Neural cell (in vitro differentiated cells): ENCODE measurements around the gene OR10J1. TPM values are rescaled to one million over a fixed set of nuclear protein-coding genes. Genes with fewer than 3 reads are reported as not detected.

Experiments
- H2AFZ ChIP-seq: fragments of 200-600, 300-800 bp; sonication (generic), shearing (Covaris generic); 2 replicates; pipeline ENCODE4 v1.6.0; 2014; ENCODE audit warnings: low read depth, mild to moderate bottlenecking, antibody characterized with exemption, low read length, moderate library complexity
- H3F3A ChIP-seq: fragments of 200-600 bp; shearing (Covaris generic); 2 replicates; pipeline ENCODE4 v1.6.1; 2016; ENCODE audit warnings: mild to moderate bottlenecking, moderate library complexity, mixed read lengths, antibody characterized with exemption, low read length; ENCODE audit not compliant: insufficient read depth, poor library complexity, severe bottlenecking
- H3K27ac ChIP-seq: fragments of 200-600, 300-800 bp; sonication (generic), shearing (Covaris generic); 2 replicates; pipeline ENCODE4 v1.5.1; 2014; ENCODE audit warnings: mild to moderate bottlenecking, low read length, moderate library complexity
- H3K27me3 ChIP-seq: fragments of 300-800, 200-600 bp; sonication (generic), shearing (Covaris generic); 2 replicates; pipeline ENCODE4 v1.6.0; 2014; ENCODE audit warnings: mild to moderate bottlenecking, low read depth, low read length, moderate library complexity; ENCODE audit not compliant: insufficient read depth
- H3K36me3 ChIP-seq: fragments of 300-800, 200-600 bp; sonication (generic), shearing (Covaris generic); 2 replicates; pipeline ENCODE4 v1.5.1; 2014; ENCODE audit warnings: mild to moderate bottlenecking, antibody characterized with exemption, low read length, moderate library complexity; ENCODE audit not compliant: insufficient read depth
- H3K4me2 ChIP-seq: fragments of 300-800, 200-600 bp; sonication (generic), shearing (Covaris generic); 2 replicates; pipeline ENCODE4 v1.6.0; 2014; ENCODE audit warnings: mild to moderate bottlenecking, low read length
- H3K4me3 ChIP-seq: fragments of 300-800, 200-600 bp; sonication (generic), shearing (Covaris generic); 2 replicates; pipeline ENCODE4 v1.5.1; 2014; ENCODE audit warnings: mild to moderate bottlenecking, low read length, moderate library complexity
- H3K79me2 ChIP-seq: fragments of 200-600 bp; shearing (Covaris generic); replicated peaks from 2 replicates; pipeline ENCODE4 v1.6.0; 2014; ENCODE audit warnings: mild to moderate bottlenecking, low read length, moderate library complexity; ENCODE audit not compliant: insufficient read depth
- H3K9ac ChIP-seq: fragments of 300-800, 200-600 bp; sonication (generic), shearing (Covaris generic); 2 replicates; pipeline ENCODE4 v1.6.1; 2016; ENCODE audit warnings: mild to moderate bottlenecking, low read length, mixed read lengths
- H3K9me2 ChIP-seq: fragments of 200-600 bp; shearing (Covaris generic); 2 replicates; pipeline ENCODE4 v1.6.1; 2016; ENCODE audit warnings: mild to moderate bottlenecking, low read length, mixed read lengths; ENCODE audit not compliant: insufficient read depth
- H3K9me3 ChIP-seq: fragments of 200-600, 300-800 bp; sonication (generic), shearing (Covaris generic); 2 replicates; pipeline ENCODE4 v1.6.1; 2016; ENCODE audit warnings: mild to moderate bottlenecking, mixed run types, low read length, moderate library complexity, mixed read lengths
- H4K20me1 ChIP-seq: fragments of 200-600 bp; shearing (Covaris generic); 2 replicates; pipeline ENCODE4 v1.6.1; 2016; ENCODE audit warnings: mild to moderate bottlenecking, mixed run types; ENCODE audit not compliant: insufficient read depth
- EP300 ChIP-seq: fragments of 450-650 bp; conservative IDR thresholded peaks from 2 replicates; pipeline ENCODE4 v1.6.1; 2014; ENCODE audit warnings: antibody characterized with exemption, mild to moderate bottlenecking, moderate library complexity; ENCODE audit not compliant: poor library complexity, severe bottlenecking
- EZH2 ChIP-seq: fragments of 200-600, 300-800 bp; shearing (Covaris generic), sonication (generic); IDR thresholded peaks from 2 replicates; pipeline ENCODE4 v1.6.1; 2014; ENCODE audit warnings: antibody characterized with exemption, low read length, borderline replicate concordance, mild to moderate bottlenecking; ENCODE audit not compliant: insufficient read depth, poor library complexity, severe bottlenecking
- MXI1 ChIP-seq: fragments of 450-650 bp; conservative IDR thresholded peaks from 2 replicates; pipeline ENCODE4 v1.6.1; 2014; ENCODE audit warnings: antibody characterized with exemption, mild to moderate bottlenecking; ENCODE audit not compliant: poor library complexity, severe bottlenecking
- POLR2AphosphoS5 ChIP-seq: IDR thresholded peaks from 2 replicates; pipeline ENCODE4 v1.6.1; 2012
- RAD21 ChIP-seq: fragments of 450-650 bp; conservative IDR thresholded peaks from 2 replicates; pipeline ENCODE4 v1.6.1; 2014; ENCODE audit warnings: antibody characterized with exemption, mild to moderate bottlenecking, moderate library complexity
- SMC3 ChIP-seq: fragments of 450-650 bp; conservative IDR thresholded peaks from 2 replicates; pipeline ENCODE4 v1.6.1; 2014; ENCODE audit warnings: antibody characterized with exemption, mild to moderate bottlenecking, moderate library complexity; ENCODE audit not compliant: poor library complexity
- TAF1 ChIP-seq: IDR thresholded peaks from 2 replicates; pipeline ENCODE4 v1.6.1; 2012; ENCODE audit warnings: low read depth
- polyA plus RNA-seq: library from polyadenylated mRNA; depleted of rRNA; stranded (reverse); fragments of >200 nt; gene quantifications from 2 replicates; pipeline ENCODE4 v1.2.3, GENCODE V29; 2014
- TF ChIP-seq, protein P1 (sequence below): IDR thresholded peaks from 2 replicates; pipeline ENCODE4 v1.6.1; 2012; ENCODE audit warnings: borderline replicate concordance
- TF ChIP-seq, protein P2 (sequence below): fragments of 450-650 bp; IDR thresholded peaks from 2 replicates; pipeline ENCODE4 v1.5.1; 2014; ENCODE audit warnings: antibody characterized with exemption, mild to moderate bottlenecking, moderate library complexity; ENCODE audit not compliant: poor library complexity, severe bottlenecking

The OR10J1 gene
- polyA plus RNA-seq, 1 donor from 2014 or later: not detected

DNA sequence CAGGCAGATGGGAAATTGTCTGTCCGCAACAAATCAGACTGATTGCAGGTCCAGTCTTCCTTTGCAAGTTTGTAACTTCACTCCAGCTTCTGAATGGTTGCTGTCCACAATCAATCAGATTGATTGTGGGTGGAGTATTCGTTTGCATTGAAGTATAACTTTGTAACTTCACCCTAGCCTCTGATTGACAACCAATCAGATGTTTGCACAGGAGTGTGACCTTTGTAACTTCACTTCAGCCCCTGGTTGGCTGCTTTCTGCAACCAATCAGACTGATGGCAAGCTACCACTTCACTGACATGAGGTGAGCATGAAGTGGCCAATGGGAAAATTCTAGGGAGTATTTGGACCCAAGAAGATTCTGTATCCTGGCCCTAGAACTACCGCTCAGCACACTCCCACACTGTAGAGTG lies 25.7 kb downstream of the OR10J1 start:
- TF ChIP-seq SMC3 (no peak), EP300 (no peak), TAF1 (no peak), POLR2AphosphoS5 (no peak), RAD21 (no peak), MXI1 (no peak), EZH2 (no peak)
- TF ChIP-seq, protein P1, sequence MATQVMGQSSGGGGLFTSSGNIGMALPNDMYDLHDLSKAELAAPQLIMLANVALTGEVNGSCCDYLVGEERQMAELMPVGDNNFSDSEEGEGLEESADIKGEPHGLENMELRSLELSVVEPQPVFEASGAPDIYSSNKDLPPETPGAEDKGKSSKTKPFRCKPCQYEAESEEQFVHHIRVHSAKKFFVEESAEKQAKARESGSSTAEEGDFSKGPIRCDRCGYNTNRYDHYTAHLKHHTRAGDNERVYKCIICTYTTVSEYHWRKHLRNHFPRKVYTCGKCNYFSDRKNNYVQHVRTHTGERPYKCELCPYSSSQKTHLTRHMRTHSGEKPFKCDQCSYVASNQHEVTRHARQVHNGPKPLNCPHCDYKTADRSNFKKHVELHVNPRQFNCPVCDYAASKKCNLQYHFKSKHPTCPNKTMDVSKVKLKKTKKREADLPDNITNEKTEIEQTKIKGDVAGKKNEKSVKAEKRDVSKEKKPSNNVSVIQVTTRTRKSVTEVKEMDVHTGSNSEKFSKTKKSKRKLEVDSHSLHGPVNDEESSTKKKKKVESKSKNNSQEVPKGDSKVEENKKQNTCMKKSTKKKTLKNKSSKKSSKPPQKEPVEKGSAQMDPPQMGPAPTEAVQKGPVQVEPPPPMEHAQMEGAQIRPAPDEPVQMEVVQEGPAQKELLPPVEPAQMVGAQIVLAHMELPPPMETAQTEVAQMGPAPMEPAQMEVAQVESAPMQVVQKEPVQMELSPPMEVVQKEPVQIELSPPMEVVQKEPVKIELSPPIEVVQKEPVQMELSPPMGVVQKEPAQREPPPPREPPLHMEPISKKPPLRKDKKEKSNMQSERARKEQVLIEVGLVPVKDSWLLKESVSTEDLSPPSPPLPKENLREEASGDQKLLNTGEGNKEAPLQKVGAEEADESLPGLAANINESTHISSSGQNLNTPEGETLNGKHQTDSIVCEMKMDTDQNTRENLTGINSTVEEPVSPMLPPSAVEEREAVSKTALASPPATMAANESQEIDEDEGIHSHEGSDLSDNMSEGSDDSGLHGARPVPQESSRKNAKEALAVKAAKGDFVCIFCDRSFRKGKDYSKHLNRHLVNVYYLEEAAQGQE: no peak
- TF ChIP-seq, protein P2, sequence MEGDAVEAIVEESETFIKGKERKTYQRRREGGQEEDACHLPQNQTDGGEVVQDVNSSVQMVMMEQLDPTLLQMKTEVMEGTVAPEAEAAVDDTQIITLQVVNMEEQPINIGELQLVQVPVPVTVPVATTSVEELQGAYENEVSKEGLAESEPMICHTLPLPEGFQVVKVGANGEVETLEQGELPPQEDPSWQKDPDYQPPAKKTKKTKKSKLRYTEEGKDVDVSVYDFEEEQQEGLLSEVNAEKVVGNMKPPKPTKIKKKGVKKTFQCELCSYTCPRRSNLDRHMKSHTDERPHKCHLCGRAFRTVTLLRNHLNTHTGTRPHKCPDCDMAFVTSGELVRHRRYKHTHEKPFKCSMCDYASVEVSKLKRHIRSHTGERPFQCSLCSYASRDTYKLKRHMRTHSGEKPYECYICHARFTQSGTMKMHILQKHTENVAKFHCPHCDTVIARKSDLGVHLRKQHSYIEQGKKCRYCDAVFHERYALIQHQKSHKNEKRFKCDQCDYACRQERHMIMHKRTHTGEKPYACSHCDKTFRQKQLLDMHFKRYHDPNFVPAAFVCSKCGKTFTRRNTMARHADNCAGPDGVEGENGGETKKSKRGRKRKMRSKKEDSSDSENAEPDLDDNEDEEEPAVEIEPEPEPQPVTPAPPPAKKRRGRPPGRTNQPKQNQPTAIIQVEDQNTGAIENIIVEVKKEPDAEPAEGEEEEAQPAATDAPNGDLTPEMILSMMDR: no peak
- H3K27ac ChIP-seq: no peak overlapping the region
- no peaks in the 10 kb centered on the region for H3K9me3 ChIP-seq
- H3K4me3 ChIP-seq: no peak overlapping the region
- H3K36me3 ChIP-seq: no peaks in the 10 kb centered on the region
- H4K20me1 ChIP-seq: no peaks in the 10 kb centered on the region
- H2AFZ ChIP-seq: no peak overlapping the region
- H3K79me2 ChIP-seq: no peaks in the 10 kb centered on the region
- H3K9me2 ChIP-seq: no peaks in the 10 kb centered on the region
- H3K27me3 ChIP-seq: no peaks in the 10 kb centered on the region
- no peak overlapping the region for H3K4me2 ChIP-seq
- H3K9ac ChIP-seq: no peak overlapping the region
- no peaks in the 10 kb centered on the region for H3F3A ChIP-seq

DNA sequence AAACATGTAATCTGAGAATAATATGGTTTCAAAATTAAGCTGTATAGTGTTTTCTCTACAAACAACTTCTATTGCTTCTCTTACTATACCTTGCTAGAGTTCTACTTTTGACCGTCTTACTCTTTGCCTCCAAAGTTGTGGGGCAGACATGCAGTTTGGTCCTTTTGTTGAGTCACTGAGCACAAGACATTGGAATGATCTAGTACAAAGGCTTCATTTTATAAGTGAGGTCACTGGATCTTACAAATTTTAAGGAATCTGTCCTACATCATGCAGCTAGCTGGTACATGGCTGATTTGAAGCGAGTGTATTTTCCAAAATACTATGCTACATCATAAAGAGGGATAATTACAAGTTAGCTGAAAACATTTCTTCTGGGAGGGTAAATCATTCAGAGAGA lies 28.8 kb downstream of the OR10J1 start:
- no peaks in the 10 kb centered on the region for H3F3A ChIP-seq
- H2AFZ ChIP-seq: no peak overlapping the region
- no peaks in the 10 kb centered on the region for H3K9me3 ChIP-seq
- no peaks in the 10 kb centered on the region for H3K27me3 ChIP-seq
- H3K9me2 ChIP-seq: no peaks in the 10 kb centered on the region
- no peak overlapping the region for H3K4me2 ChIP-seq
- H3K79me2 ChIP-seq: no peaks in the 10 kb centered on the region
- no peak for TF ChIP-seq SMC3
- H3K9ac ChIP-seq: no peak overlapping the region
- no peaks in the 10 kb centered on the region for H3K36me3 ChIP-seq
- H3K4me3 ChIP-seq: no peak overlapping the region
- H4K20me1 ChIP-seq: no peaks in the 10 kb centered on the region
- H3K27ac ChIP-seq: no peak overlapping the region
